Activated CD4-positive, alpha-beta memory T cell treated with anti-CD3 and anti-CD28 coated beads for 36 hours (primary cell): Measurements from ENCODE around the gene PLK3. TPM values are rescaled to one million over a fixed set of nuclear protein-coding genes. Genes with fewer than 3 reads are reported as not detected.
A peak's percentile ranks its signal among the peaks of the same experiment; 100 is the strongest.

Experiments used
- CTCF ChIA-PET: fragments of 350-600 bp; sonication (Branson Sonifier 250); formaldehyde crosslinking; loops from one replicate; lab custom pipeline; 2021; ENCODE audit warnings: antibody characterized with exemption, inconsistent platforms; lab: Charles Lee
- POLR2A ChIA-PET: fragments of 350-600 bp; sonication (Branson Sonifier 250); formaldehyde crosslinking; loops from one replicate; lab custom pipeline; 2021; ENCODE audit warnings: antibody characterized with exemption; lab: Charles Lee
- DNase-seq: peaks from one replicate; pipeline ENCODE4 v3.0.0-alpha.2; 2020
- H3K27ac Mint-ChIP-seq: one replicate; pipeline ENCODE4 v1.8.0; 2021; ENCODE audit warnings: mixed read lengths
- H3K27me3 Mint-ChIP-seq: one replicate; pipeline ENCODE4 v1.8.0; 2021; ENCODE audit warnings: mixed read lengths
- H3K36me3 Mint-ChIP-seq: one replicate; pipeline ENCODE4 v1.8.0; 2021; ENCODE audit warnings: mixed read lengths
- H3K4me1 Mint-ChIP-seq: one replicate; pipeline ENCODE4 v1.8.0; 2021; ENCODE audit warnings: low read depth, mixed read lengths
- H3K4me3 Mint-ChIP-seq: one replicate; pipeline ENCODE4 v1.8.0; 2021; ENCODE audit warnings: mild to moderate bottlenecking, mixed read lengths
- H3K9me3 Mint-ChIP-seq: one replicate; pipeline ENCODE4 v1.8.0; 2021; ENCODE audit warnings: mixed read lengths
- intact Hi-C: fragments of 100-400 bp; cut with micrococcal nuclease; formaldehyde crosslinking; loops from one replicate; pipeline ENCODE4 v1.15.1; 2023
- total RNA-seq, 2 experiments: library from RNA; stranded (reverse); gene quantifications; one replicate each; pipeline ENCODE4 v1.2.3, GENCODE V29; 2021

PLK3 gene
- total RNA-seq, 2 experiments from 2014 or later: 80.2 to 87.9 TPM

- peak; percentile 43 for DNase-seq
- ChIA-PET CTCF (no interaction called here), POLR2A (interaction anchor here (1.0 to 15.8 kb wide), 7 partner anchors 9 to 184 kb away, joined by 4 to 404 read pairs (median 36); partner anchors contain the start of genes BTBD19, DYNLT4, EIF2B3 and RPS8)
- Mint-ChIP-seq H3K9me3 (no peaks in the 10 kb centered on the region), H3K4me3 (peak overlapping the region; percentile 93), H3K27me3 (no peaks in the 10 kb centered on the region), H3K27ac (peak overlapping the region; percentile 93), H3K36me3 (peaks cover 57% of the 10 kb centered on the region), H3K4me1 (peaks cover 53% of the 10 kb centered on the region)
- intact Hi-C loops: loop anchor here (1.0 to 10.0 kb wide), 4 partner anchors 17 to 502 kb away; partner anchors contain the start of genes HECTD3 and UROD
These were observed 2.3 kb downstream of the PLK3 start for GRCh38 chr1:44802306-44803061.

- ChIA-PET CTCF (no interaction called here), POLR2A (interaction anchor here (1.0 to 15.8 kb wide), 3 partner anchors 9 to 28 kb away, joined by 4 to 404 read pairs (median 263); partner anchors contain the start of genes BTBD19, DYNLT4 and RPS8)
- intact Hi-C loops: loop anchor here (10.0 kb wide), 3 partner anchors 168 to 502 kb away; partner anchors contain the start of genes HECTD3 and UROD
- no peaks in the 10 kb centered on the region for H3K27me3 Mint-ChIP-seq
- no peaks in the 10 kb centered on the region for H3K9me3 Mint-ChIP-seq
- H3K4me1 Mint-ChIP-seq: peaks cover 58% of the 10 kb centered on the region
- no peak for DNase-seq
- H3K27ac Mint-ChIP-seq: peak overlapping the region; percentile 93
- peaks cover 58% of the 10 kb centered on the region for H3K36me3 Mint-ChIP-seq
- H3K4me3 Mint-ChIP-seq: peak overlapping the region; percentile 93
These were observed 2.8 kb downstream of the PLK3 start for GRCh38 chr1:44803062-44803311.

- intact Hi-C loops: loop anchor here (10.0 kb wide), 3 partner anchors 169 to 501 kb away; partner anchors contain the start of genes HECTD3 and UROD
- Mint-ChIP-seq H3K36me3 (peaks cover 62% of the 10 kb centered on the region), H3K27ac (peak overlapping the region; percentile 93), H3K4me3 (peak overlapping the region; percentile 93), H3K4me1 (peaks cover 62% of the 10 kb centered on the region), H3K27me3 (no peaks in the 10 kb centered on the region), H3K9me3 (no peaks in the 10 kb centered on the region)
- CTCF ChIA-PET: no interaction called here
- no peak for DNase-seq
- POLR2A ChIA-PET: interaction anchor here (1.0 to 15.8 kb wide), 5 partner anchors 8 to 28 kb away, joined by 3 to 404 read pairs (median 7); partner anchors contain the start of genes BTBD19, DYNLT4 and RPS8
These were observed 3.3 kb downstream of the PLK3 start for GRCh38 chr1:44803312-44804095.

GRCh38 chr1:44805311-44806024, 5.3 kb downstream of the PLK3 start:
- POLR2A ChIA-PET: interaction anchor here (2.0 to 15.8 kb wide), 3 partner anchors 15 to 83 kb away, joined by 7 to 404 read pairs (median 94); partner anchors contain the start of gene RPS8
- Mint-ChIP-seq H3K27me3 (no peaks in the 10 kb centered on the region), H3K36me3 (peaks cover 75% of the 10 kb centered on the region), H3K4me3 (peak overlapping the region; percentile 32), H3K4me1 (peaks cover 77% of the 10 kb centered on the region), H3K27ac (peak overlapping the region; percentile 93), H3K9me3 (no peaks in the 10 kb centered on the region)
- no peak for DNase-seq
- CTCF ChIA-PET: interaction anchor here (0.7 to 1.0 kb wide), 4 partner anchors 11 to 15 kb away, joined by 3 read pairs; no protein-coding TSS in a partner anchor
- intact Hi-C loops: loop anchor here (2.0 to 10.0 kb wide), 7 partner anchors 31 to 882 kb away; partner anchors contain the start of genes ARMH1, GPBP1L1, HECTD3 and NASP

GRCh38 chr1:44806025-44806703, 6.0 kb downstream of the PLK3 start:
- intact Hi-C loops: loop anchor here (2.0 to 10.0 kb wide), 7 partner anchors 31 to 881 kb away; partner anchors contain the start of genes ARMH1, GPBP1L1, HECTD3 and NASP
- ChIA-PET POLR2A (interaction anchor here (1.3 to 15.8 kb wide), 4 partner anchors 14 to 84 kb away, joined by 5 to 404 read pairs (median 86); partner anchors contain the start of gene RNU5D-1), CTCF (interaction anchor here (0.7 to 1.0 kb wide), 2 partner anchors 12 kb away, joined by 3 read pairs; no protein-coding TSS in a partner anchor)
- Mint-ChIP-seq H3K4me1 (peaks cover 84% of the 10 kb centered on the region), H3K4me3 (peak overlapping the region; percentile 73), H3K36me3 (peaks cover 75% of the 10 kb centered on the region), H3K27ac (peak overlapping the region; percentile 98), H3K9me3 (no peaks in the 10 kb centered on the region), H3K27me3 (no peaks in the 10 kb centered on the region)
- DNase-seq: no peak

GRCh38 chr1:44806704-44807363, 6.7 kb downstream of the PLK3 start, which contains the start of gene DYNLT4:
Gene DYNLT4 (minus strand): TSS chr1:44807351. CDS start chr1:44806668, 683 bp downstream.
- intact Hi-C loops: loop anchor here (1.0 to 10.0 kb wide), 8 partner anchors 32 to 880 kb away; partner anchors contain the start of genes ARMH1, GPBP1L1, HECTD3 and NASP
- CTCF ChIA-PET: interaction anchor here (1.0 to 3.5 kb wide), 3 partner anchors 11 to 14 kb away, joined by 3 to 40 read pairs (median 22); no protein-coding TSS in a partner anchor
- Mint-ChIP-seq H3K9me3 (no peaks in the 10 kb centered on the region), H3K4me1 (peaks cover 90% of the 10 kb centered on the region), H3K4me3 (peak within 1 kb of the TSS; percentile 73), H3K27ac (peak within 1 kb of the TSS; percentile 98), H3K27me3 (no peaks in the 10 kb centered on the region), H3K36me3 (peaks cover 72% of the 10 kb centered on the region)
- DNase-seq: no peak
- POLR2A ChIA-PET: interaction anchor here (1.3 to 15.8 kb wide), 6 partner anchors 7 to 84 kb away, joined by 5 to 404 read pairs (median 86); partner anchors contain the start of genes PLK3, RNU5D-1 and RPS8

GRCh38 chr1:44807364-44808062, 7.3 kb downstream of the PLK3 start:
- Mint-ChIP-seq H3K36me3 (peaks cover 70% of the 10 kb centered on the region), H3K4me1 (peaks cover 90% of the 10 kb centered on the region), H3K4me3 (peak overlapping the region; percentile 73), H3K9me3 (no peaks in the 10 kb centered on the region), H3K27ac (peak overlapping the region; percentile 98), H3K27me3 (no peaks in the 10 kb centered on the region)
- ChIA-PET CTCF (interaction anchor here (1.3 to 3.5 kb wide), 9 partner anchors 7 to 83 kb away, joined by 3 to 53 read pairs (median 12); partner anchors contain the start of genes BEST4, PLK3 and RNU5D-1), POLR2A (interaction anchor here (0.7 to 15.8 kb wide), 9 partner anchors 7 to 85 kb away, joined by 3 to 404 read pairs (median 37); partner anchors contain the start of genes PLK3, RNU5D-1 and RPS8)
- DNase-seq: peak; percentile 95
- intact Hi-C loops: loop anchor here (1.0 to 10.0 kb wide), 8 partner anchors 33 to 880 kb away; partner anchors contain the start of genes ARMH1, GPBP1L1, HECTD3 and NASP

GRCh38 chr1:44808063-44808937, 8.1 kb downstream of the PLK3 start, which contains the start of gene BTBD19:
Gene BTBD19 (plus strand): TSS chr1:44808523. CDS start chr1:44808821, 298 bp downstream.
- ChIA-PET CTCF (interaction anchor here (1.3 to 3.5 kb wide), 12 partner anchors 8 to 87 kb away, joined by 3 to 53 read pairs (median 12); partner anchors contain the start of genes BEST4, PLK3, RNU5D-1 and RPS8), POLR2A (interaction anchor here (0.6 to 15.8 kb wide), 17 partner anchors 8 to 531 kb away, joined by 3 to 404 read pairs (median 7); partner anchors contain the start of genes HECTD3, MUTYH, PLK3 and RNU5D-1)
- intact Hi-C loops: loop anchor here (5.0 to 10.0 kb wide), 6 partner anchors 136 to 879 kb away; partner anchors contain the start of genes ARMH1, GPBP1L1, HECTD3 and NASP
- peak; percentile 93 for DNase-seq
- Mint-ChIP-seq H3K36me3 (peaks cover 63% of the 10 kb centered on the region), H3K9me3 (no peaks in the 10 kb centered on the region), H3K4me3 (peak within 1 kb of the TSS; percentile 73), H3K27ac (peak within 1 kb of the TSS; percentile 98), H3K27me3 (no peaks in the 10 kb centered on the region), H3K4me1 (peaks cover 86% of the 10 kb centered on the region)
